OCI-LY3 (cell line): ENCODE results near the gene RBMX.

Source experiments
- CTCF ChIP-seq: fragments of 200-600, 300-600 bp; sonication (generic); IDR thresholded peaks from 2 replicates; pipeline ENCODE4 v1.5.1; 2014; ENCODE audit warnings: antibody characterized with exemption, low read length, low read depth
- EZH2phosphoT487 ChIP-seq: fragments of 200-600 bp; shearing (Covaris generic); IDR thresholded peaks from 2 replicates; pipeline ENCODE4 v1.6.1; 2018; ENCODE audit warnings: antibody characterized with exemption, mixed run types, low read depth

- no peak for TF ChIP-seq CTCF
- TF ChIP-seq EZH2phosphoT487: no peak
Observed at GRCh38 chrX:136862546-136862945, 18.0 kb downstream of the RBMX start.
